H4 (cell line): ENCODE results near the gene RELN. TPM values are rescaled to one million over a fixed set of nuclear protein-coding genes. Genes with fewer than 3 reads are reported as not detected.

Experiments used
- DNase-seq: peaks from one replicate; pipeline ENCODE4 v3.0.0-alpha.2; 2015; ENCODE audit warnings: low spot score
- total RNA-seq: library from RNA; depleted of rRNA; stranded (reverse); fragments of >200 nt; shearing (Covaris generic); gene quantifications from 2 replicates; pipeline ENCODE4 v1.2.3, GENCODE V29; 2014

The RELN gene
- total RNA-seq, 1 experiment from 2014 or later = not detected

DNA sequence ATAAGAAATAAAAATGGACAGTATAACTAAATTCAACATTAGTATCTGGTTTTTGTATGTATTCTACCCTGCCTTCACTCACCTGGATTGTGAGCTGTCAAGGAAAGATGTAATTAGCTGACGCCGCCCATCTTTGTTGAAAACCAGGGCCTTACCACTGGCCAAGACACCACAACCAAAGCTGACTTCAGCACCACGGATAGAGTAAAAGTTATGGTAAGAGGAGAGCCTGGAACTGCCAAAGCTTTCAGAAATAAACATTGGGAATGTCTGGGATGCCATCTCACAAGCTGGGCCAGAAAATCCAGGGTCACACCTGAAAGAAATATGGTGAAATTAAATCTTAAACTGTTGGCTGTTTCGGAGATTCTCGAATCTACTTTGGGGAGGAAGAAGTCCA is 353.3 kb downstream of the RELN start:
- DNase-seq = no peak

DNA sequence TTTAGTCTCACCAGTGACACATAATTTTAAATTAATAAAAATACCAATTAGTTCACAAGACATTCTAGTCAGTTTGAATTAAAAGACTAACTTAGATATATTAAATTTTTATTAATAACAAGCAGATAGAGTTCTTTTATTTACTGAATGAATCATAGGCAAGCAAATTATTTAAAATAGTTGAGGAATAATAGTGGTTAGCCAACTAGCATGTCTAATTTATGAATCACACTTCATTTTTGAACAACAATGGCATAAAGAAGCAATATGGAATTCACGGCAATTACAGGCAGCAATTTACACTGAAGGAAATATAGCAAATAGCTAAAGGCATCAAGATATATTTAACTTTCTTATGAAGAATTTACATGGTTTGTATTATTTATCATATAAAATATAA is 356.5 kb downstream of the RELN start:
- no peak for DNase-seq

DNA sequence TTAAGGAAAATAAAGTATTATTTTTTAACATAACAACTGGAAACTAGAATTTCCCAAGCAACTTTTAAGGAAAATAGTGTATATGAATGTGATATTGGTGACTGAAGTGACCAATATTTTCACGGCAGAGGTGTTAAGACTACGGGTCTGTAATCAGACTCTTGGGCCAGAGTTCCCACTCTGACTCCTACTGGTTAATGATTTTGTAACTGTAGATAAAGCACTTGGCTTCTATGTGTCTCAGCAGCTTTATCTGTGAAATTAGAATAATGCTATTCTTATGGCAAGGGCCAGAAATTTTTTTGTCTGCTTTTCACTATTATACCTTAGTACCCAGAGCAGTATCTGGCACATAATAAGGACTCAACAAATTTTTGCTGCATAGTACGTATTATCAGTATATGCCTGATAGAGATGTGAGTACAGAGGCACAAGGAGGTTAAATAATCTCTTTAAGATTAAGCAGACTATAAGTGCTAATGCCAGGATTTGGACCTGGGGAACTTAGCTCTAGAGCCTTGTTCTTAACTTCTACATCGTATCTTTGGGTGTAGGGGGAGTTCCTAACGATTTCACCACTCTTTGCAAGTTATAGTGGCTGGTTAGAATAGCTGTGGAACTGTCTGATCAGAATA is 357.3 kb downstream of the RELN start:
- no peak for DNase-seq

DNA sequence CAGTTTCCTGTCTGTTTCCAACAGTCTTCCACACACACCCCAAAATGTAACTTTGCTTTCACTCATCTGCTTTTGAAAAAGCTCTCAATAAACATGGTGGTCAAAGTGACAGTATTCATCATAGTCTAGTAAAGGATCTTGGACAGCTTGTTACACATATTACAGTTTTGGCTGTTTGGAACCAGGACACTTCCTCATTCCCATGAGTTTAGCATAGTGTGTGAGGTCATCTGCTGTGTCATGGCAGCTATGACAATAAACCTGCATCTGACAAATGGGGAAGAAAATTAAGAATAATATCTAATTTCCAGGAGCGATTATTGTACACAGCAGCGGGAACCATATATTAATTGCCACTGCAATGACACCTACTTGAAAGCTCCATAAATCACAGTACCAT is 359.1 kb downstream of the RELN start:
- no peak for DNase-seq

DNA sequence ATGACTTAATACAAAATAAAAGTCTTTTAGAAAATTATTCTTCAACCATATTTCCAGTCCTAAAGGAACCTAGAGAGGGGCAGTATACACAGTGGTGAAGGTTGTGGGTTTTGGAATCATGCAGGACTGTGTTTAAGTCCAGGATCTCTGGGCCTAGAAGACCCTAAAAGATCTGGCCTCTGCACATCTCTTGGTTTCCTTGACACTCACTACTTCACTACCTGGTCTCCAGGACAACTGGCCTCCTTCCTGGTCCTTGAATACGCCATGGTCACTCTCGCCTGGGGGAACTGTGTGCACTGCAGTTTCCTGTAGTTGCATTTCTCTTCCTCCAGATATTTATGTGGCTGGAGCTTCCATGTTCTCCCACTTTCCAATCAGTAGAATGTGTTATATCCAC is 360.7 kb downstream of the RELN start:
- DNase-seq = no peak

DNA sequence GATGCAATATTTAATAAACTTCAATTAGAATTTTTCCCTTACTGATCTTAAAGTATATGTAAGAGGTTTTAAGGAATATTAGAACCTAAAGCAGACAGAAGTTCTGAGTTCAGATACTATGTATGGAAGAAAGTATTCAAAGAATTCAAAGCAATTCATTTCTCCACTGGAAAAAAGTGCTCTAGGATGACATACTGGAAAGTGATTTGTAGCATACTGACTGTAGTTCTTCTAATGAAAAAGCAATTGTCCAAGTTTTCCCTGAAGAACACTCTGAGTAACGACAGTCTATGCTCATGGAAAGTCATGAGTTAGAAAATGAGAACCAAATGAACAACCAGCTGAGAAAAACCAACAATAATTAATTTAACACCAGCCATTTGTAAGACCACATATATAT is 362.7 kb downstream of the RELN start:
- no peak for DNase-seq

DNA sequence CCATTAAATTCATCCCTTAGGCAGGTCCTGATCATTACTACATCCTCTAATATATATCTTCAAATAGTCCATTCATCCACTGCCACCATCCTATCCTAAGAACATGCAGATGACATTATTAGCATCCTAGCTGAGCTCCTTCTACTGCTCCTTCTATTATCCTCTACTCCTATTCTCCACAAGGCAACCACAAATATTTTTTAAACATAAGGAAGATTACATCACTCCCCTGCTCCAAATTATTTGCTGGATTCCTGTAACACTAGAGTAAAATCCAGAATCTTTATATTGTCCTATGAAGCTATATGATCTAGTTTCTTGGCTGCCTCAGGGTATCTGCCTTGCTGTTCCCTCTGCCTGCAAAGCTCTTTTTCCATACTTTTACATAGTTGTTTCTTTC is 367.2 kb downstream of the RELN start:
- DNase-seq = no peak

DNA sequence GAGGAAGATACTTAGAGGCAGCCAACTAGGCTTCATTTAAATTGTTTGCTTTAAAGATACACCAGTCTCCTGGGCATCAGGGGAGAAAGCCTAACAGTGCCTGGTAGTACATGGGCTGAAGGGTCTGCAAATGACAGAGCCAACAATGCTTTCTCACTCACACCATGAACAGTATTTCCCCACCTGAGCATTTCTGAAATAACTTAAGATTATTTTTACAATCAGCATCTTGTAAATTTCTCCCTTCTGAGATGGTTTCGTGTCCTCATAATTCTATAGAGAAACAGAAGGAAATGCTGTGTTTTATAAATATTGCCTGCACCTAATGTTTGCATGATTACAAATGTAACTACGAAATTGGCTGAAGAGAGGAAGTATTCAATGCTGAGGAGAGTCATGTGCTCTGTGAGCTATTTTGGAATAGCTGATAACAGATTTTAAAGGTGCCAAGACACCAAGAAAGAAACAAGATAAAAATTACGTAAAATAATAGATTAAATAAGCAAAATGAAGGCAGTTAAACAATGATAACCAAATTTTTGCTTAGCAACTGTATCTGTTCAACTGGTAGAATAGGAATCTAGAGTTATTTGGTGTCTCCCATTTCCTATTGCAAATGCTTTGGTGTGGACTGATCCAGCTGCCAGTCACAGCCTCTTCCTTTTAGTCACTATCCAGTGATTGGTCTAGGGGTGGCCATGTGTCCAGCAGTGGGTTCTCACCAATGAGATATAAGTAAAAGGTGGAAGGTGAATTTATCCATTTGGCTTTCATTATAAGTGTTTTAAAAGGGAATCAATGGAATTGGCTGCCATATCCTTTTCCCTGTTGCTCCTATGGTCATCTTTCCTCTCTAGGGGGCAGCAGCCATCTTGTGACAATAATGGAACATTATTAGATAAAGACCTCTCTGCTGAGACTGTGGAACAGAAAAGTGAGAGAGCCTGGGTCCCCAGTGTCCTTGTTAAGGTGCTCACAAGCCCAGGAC is 375.5 kb downstream of the RELN start:
- DNase-seq = no peak

DNA sequence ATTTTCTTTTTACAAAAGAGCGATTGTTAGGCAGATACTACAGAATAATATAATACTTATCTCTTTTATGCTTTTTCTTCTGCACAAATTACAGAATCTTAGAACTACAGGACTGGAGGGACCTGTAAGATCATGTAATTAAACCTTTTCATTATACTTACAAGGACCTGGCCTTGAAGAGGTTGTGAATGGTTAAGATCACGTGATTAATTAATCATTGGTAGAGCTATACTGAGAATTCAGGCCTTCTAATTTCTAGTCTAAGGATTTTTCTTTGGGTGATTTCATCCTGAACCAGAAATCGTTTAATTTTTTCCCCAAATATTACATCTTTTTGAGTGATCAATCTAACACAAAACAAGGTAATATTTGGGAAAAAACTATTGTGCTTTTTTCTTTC is 379.7 kb downstream of the RELN start:
- no peak for DNase-seq

DNA sequence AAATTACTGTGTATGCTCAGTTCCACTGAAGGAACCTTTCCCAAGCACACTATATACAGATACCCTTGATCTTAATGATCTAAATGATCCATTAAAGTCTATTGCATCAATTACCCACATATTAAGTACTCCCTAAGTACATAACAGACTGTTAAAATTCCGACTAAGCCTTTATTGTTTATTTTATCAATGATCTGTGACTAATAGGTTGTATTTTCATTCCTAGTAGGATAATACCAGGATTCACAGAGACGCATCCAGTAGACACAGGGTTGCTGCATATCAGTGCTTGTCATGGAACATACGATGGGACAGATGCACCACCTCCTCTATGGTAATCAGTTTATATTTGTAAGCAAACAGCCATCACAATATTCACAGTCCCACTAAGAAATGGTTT is 383.8 kb downstream of the RELN start:
- DNase-seq = no peak

DNA sequence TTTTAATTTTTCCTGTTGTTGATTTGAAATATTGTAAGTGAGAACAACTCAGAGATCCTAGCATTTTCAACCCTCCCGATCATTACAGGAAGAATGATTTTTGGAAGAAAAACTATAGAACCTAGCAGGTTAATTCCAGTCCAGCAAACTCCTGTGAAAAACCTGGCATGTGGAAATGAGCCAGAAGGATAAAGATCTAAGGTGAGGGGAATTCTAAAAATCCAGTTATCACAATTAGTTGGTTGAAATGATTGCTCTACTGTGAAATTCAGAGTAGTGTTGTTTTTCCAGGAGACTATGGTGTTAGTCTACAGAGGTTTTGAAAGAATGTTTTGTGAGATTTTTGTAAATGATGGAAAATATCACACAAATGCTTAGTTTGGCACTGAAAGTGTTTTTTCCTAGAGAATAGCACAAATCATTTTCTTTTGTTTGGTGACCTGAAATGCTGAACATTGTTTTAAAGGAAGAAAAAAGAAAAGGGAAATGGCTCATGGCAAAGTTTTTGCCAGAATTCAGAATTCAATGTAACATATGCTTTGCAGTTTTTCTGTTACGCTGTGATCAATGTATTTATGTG is 391.0 kb downstream of the RELN start:
- no peak for DNase-seq

DNA sequence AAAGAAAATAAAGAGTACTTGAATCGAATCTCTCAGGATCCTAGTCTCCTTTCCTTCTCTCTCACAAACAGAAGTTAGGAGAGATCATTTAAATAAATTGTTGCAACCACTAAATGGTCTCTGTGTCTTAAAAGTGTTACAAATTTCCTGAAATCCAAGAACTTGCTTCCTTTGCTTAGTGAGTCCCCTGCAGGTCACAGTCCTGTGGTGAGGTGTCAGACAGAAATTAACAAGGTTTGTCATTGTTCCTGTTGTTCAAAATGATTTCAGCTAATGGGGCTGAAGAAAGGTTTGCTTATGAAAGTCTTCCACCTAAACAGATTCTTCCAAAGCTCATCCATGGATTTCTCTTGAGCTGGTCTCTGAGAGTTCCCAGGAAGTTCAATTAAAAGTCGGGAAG is 391.9 kb downstream of the RELN start:
- DNase-seq = no peak

DNA sequence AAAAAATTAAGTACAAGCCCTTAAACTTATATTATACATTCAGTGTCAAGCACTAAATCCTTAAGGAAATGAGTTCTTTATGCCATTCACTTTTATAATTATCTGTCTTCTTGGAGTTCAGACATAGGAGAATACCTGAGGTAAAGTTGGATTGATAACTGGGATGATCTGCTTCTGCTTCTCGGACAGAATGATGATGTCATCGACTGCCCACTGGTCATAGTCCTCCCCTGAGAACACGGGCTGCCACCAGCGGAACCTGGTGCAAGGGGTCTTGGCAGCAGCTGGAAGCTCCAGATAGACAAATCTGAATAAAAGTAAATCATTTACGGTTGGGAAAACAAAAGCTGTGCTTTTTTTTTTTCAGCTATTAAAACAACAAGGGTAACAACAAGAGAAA is 395.3 kb downstream of the RELN start:
- DNase-seq = no peak

DNA sequence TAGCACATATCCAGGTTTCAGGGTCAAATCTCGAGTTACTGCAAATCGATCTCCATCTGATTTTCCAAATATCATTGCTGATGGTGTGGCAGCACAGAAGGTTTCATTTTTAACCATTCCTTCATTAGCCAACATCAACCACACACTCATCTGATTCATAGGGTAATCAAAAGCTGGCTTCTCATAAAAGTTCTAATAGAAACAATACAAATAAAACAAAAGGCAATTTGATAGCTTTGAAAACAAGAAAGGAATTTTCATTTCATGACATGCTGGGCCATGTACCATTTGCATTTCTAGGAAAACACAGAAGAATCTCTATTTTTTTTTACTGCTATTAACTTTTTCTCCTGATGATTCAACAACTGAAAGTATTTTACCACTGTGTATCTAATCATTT is 395.8 kb downstream of the RELN start:
- DNase-seq = no peak

DNA sequence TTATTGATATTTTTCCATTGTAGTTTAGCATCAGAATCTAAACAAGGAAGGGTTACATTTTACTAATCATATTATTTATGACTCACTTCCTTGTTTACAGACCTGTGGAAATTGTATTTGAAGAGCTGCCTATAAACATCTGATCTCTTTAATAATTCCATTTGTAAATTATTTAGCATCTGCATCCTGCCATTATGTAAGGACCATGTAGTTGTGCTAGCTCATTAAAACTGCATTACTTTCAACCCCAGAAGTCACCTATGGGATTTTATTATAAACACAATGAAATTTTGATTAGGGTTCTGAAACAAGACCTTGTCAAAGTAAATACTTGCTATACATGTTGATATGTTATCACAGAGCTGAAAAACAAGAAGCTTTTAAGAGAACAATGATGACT is 396.6 kb downstream of the RELN start:
- DNase-seq = no peak

DNA sequence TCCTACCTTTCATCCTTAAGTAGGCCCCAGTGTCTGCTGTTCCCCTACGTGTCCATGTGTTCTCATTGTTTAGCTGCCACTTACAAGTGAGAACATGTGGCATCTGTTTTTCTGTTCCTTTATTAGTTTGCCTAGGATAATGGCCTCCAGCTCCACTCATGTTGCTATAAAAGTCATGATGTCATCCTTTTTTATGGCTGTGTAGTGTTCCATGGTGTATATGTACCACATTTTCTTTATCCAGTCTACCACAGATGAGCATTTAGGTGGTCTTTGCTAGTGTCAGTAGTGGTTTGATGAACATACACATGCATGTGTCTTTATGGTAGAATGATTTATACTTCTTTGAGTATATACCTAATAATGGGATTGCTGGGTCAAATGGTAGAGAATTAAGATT is 397.3 kb downstream of the RELN start:
- no peak for DNase-seq

DNA sequence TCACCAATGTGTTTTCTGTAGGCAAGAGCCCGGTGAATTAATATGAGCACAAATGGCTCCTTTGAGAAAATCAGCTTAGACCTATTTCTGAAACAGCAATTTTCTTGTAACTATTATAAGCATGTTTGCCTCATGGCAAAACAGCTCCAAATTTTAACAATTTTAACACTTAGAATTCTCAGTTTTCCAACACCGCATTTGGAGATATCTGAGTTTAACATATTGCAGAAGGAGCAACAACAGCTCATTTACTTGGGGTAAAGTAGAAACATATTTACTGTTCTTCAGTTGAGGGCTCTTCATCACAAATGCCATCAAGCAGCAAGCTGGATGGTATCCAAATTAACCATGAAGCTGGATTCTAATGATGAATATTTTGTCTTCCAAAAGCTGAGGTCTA is 409.4 kb downstream of the RELN start:
- no peak for DNase-seq

DNA sequence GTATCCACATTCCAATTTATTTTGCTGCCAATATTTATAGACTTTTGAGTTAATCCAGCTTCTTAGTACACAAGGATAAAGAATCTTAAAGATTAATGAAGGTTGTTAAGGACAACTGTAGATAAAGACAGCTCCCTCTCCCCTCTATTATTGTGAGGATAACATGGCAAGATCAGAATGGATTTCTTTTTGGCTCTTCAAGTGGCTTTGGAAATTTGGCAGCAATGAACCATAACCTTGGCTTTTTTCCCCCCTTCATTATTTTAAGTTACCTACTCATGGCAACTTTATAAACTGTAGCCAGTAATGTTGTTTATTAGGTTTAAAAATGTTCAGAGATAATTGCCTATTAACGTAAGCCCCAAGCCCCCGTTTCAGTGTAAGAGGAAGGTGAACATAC is 412.4 kb downstream of the RELN start:
- DNase-seq = no peak

DNA sequence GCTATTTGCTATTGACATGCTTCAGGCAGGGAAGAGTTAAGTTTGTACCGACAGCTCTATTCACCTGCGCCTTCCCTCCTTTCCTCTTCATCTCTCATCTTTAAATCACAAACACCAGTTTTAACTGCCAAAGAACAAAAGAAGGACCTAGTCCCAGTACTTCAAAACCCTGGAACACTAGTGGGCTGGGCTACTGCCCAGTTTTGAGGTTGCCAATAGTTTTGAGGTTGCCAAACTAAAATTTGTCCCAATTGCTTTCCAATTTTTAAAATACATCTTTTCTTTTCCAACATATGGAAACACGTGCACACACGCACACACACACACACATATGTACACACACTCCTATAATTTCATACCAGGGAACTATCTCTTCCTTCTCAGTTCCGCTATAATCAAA is 412.8 kb downstream of the RELN start:
- no peak for DNase-seq

DNA sequence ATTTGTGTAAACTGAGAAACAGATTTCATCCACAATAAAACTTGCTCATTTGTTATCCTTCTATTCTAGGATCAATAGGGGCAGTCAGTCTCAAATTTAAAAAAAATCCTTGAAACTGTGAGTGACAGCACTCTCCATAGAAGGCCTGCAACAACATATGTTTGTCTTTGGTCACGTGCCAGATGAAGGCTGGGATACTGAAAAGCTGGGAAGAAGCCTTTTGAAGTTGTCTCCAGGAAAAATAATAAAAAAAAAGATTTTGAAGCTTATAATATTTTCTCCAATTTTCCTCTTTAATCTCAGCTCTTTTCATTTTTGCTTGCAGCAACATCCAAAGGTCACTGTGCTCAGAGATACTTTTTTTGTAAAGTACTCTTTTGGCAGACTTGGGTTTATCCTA is 414.9 kb downstream of the RELN start:
- DNase-seq = no peak

DNA sequence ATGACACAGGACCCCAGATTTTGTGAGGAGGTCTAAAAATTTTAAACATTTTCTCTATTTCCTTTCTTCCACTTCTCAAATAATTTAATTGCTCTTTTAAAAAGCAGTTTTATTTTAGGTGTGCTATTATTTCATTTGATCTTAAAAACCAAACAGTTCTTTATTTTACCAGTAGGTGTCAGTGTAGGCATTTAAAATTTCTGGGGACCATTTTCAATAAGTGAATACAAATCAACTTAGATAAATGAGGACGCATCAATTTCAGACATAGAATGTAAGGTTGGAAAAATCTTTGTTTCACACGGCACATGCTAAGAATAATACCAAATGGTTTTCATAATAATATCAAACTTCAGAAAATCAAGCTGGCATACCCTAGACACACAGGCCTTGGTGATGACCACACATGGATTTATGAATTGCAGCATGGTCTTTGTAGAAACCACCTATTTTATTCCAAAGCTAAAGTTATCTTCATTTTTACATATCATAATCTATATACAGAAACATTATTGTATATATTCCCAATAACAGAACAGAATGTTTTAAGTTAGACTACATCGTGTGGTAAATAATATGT is 415.9 kb downstream of the RELN start:
- DNase-seq = no peak

DNA sequence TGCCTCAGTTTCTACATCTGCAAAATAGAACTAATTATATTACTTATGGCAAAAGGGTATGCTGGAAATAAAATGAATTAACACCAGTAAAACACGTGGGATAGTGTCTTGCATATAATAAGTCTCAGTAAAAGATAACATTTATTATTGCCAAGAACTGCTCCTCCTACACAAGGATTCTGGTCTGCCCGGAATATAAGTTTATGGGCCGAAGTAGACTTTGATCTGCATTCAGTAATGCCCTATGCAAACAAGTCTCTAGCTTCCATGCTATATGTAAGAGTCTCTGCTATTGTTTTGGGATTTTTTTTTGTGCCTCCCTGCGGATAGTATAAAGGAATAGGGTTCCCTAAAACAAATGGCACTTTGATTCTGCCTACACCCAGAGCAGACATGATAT is 417.9 kb downstream of the RELN start:
- no peak for DNase-seq
